DMS114 treated with DMSO at 0.1 percent for 48 hours (cell line): ENCODE data around the gene EDN3.

Source experiments
- DNase-seq: peaks from one replicate; lab custom pipeline; 2025; ENCODE audit not compliant: unreplicated experiment; lab: John Stamatoyannopoulos, UW

EDN3 gene

DNA sequence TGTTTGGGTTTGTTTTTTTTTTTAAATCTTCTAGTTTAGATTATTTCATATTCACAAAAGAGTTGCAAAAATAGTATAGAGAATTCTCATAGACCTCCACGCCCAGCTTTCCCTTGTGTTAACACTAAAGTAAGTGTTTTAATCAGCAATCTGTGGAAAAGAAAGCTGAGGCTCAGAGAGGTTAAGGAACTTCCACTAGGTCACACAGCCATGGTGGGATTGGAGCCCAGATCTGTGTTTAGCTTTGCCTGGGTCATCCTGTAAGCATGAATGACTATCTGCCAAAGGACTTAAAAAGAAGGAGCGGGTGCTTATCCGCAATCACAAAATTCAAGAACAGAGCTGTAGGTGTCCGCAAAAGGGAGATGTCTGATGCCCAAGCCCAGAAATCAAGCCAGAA, 60.5 kb downstream of the EDN3 start:
- DNase-seq: no peak

DNA sequence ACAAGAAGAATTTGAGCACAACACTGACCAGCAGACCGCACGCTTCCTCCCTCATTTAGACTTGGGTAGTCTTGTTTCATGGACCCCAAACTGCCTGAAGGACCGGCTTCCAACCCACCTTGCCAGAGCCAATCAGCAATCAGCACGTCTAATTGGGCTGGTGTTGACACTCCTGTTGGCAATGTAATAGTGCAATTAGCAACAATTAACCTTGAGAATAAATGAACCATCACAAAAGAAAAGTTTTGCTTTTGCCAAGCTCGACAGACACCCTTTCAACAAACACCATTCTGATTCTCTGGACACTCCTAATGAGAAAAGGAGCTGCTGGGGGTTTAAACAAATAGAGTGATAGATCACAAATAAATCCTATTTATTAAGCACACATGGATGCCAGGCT, 61.0 kb downstream of the EDN3 start:
- DNase-seq: no peak

DNA sequence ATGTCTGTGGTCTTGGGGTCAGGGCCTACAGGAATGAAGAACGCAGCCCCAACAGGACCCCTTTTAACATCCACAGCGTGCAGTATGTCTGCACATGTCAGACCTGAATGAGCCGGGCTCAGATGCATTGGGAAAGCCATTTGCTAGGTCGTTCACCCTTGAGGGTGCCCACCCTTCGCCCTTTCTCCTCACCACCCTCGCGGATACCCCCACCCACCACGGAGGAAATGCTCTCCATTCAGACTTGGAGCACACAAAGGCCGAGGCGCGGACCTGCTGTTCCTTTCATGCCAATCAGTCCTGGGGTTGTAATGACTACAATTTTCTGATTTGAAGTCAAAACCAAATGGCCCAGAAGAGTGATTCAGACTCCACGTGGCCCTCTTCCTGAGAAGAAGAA, 62.7 kb downstream of the EDN3 start:
- no peak for DNase-seq

DNA sequence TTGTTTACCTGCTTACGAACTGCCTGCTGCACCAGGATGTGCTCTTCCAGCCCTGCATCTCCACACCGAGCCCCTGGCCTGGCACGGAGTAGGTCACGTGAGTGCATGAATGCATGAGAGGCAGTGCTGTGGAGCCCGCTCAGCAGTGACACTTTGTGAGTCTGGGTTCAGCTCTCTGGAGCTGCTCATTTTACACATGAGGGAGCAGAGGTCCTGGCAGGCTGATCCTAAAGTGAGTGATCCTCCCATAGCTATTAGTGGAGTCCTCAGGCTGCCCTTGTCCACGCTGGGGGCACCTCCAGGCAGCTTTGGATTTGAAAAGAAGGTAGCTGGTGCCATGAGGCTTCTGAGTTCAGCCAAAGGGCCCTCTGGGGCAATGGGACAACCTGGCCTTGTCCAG, 64.2 kb downstream of the EDN3 start:
- DNase-seq: no peak

GRCh38 chr20:59365611-59366285, 65.3 kb downstream of the EDN3 start:
- no peak for DNase-seq

GRCh38 chr20:59371431-59371830, 71.0 kb downstream of the EDN3 start:
- no peak for DNase-seq

DNA sequence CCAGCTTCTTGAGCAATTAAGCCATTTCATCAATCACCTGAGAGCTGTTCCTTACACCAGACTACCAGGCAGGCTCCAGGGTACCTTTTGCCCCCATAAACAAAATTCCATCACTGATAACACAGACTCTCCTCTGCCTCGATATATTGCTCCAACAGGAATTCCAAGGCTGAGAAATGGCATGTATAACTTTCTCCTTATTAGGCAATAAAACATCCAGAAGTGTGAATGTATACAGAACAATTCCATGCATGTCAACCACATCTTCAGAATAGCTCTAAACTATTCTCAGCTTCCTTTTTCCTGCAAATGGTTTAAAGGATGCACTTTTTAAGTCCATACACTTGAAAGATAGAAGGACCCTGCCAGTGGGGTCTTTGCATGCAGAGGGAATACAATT, 73.8 kb downstream of the EDN3 start:
- no peak for DNase-seq

DNA sequence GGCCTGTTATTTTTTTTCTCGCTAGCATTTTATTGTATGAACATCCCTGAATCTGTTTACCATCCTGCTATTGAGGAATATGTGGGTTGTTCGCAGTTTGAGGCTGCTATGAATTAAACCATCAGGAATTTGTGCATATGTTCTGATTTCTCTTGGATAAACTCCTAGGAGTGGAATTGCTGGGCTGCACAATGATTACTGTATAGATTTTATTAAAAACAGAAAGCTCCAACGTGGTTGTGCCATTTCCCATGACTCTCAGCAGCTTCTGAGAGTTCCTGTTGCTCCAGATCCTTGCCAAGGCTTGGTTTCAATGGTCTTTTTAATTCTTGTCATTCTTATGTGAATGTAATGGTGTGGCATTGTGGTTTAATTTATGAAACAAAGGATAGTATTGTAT, 75.1 kb downstream of the EDN3 start:
- no peak for DNase-seq
